HepG2 (cell line): ENCODE measurements around the gene STMN3. TPM values are rescaled to one million over a fixed set of nuclear protein-coding genes. Genes with fewer than 3 reads are reported as not detected.

Experiments used
- DNMT3B ChIP-seq: conservative IDR thresholded peaks from 2 replicates; pipeline ENCODE4 v1.6.1; 2016; ENCODE audit warnings: missing biosample characterization, control low read depth
- FOXA3 ChIP-seq: IDR thresholded peaks from 2 replicates; pipeline ENCODE4 v1.6.1; 2016; ENCODE audit warnings: missing genetic modification reagents, missing compliant biosample characterization
- FOXK1 ChIP-seq: sonication (generic); formaldehyde crosslinking; IDR thresholded peaks from 2 replicates; pipeline ENCODE4 v1.4.0; 2020; ENCODE audit warnings: low read depth, missing genetic modification reagents, borderline replicate concordance
- HBP1 ChIP-seq: IDR thresholded peaks from 2 replicates; pipeline ENCODE4 v1.6.1; 2016; ENCODE audit warnings: low read depth, control low read depth
- KAT7 ChIP-seq: IDR thresholded peaks from 2 replicates; pipeline ENCODE4 v1.6.1; 2018; ENCODE audit warnings: borderline replicate concordance, missing compliant biosample characterization
- KDM1A ChIP-seq: IDR thresholded peaks from 2 replicates; pipeline ENCODE4 v1.6.1; 2016; ENCODE audit warnings: missing compliant biosample characterization
- MAX ChIP-seq: IDR thresholded peaks from 2 replicates; pipeline ENCODE4 v1.6.1; 2012; ENCODE audit warnings: inconsistent platforms
- MED13 ChIP-seq: sonication (generic); formaldehyde crosslinking; IDR thresholded peaks from 2 replicates; pipeline ENCODE4 v1.5.0; 2020; ENCODE audit warnings: missing genetic modification reagents
- MIER3 ChIP-seq: IDR thresholded peaks from 2 replicates; pipeline ENCODE4 v1.6.1; 2016; ENCODE audit warnings: missing compliant biosample characterization, borderline replicate concordance
- NPAS2 ChIP-seq: sonication (generic); formaldehyde crosslinking; IDR thresholded peaks from 2 replicates; pipeline ENCODE4 v1.8.0; 2022; ENCODE audit warnings: mild to moderate bottlenecking, missing genetic modification reagents, borderline replicate concordance
- TBX2 ChIP-seq: sonication (generic); formaldehyde crosslinking; IDR thresholded peaks from 2 replicates; pipeline ENCODE4 v1.5.0; 2020; ENCODE audit warnings: missing genetic modification reagents, mild to moderate bottlenecking, borderline replicate concordance
- TIGD3 ChIP-seq: sonication (generic); formaldehyde crosslinking; IDR thresholded peaks from 2 replicates; pipeline ENCODE4 v1.5.1; 2020; ENCODE audit warnings: mild to moderate bottlenecking, missing genetic modification reagents, borderline replicate concordance
- ZBTB26 ChIP-seq: IDR thresholded peaks from 2 replicates; pipeline ENCODE4 v1.6.1; 2016; ENCODE audit warnings: missing compliant biosample characterization, missing genetic modification reagents, borderline replicate concordance
- ZFP36 ChIP-seq: fragments of 150-350 bp; IDR thresholded peaks from 2 replicates; pipeline ENCODE4 v1.6.1; 2018; ENCODE audit warnings: borderline replicate concordance, low read length, low read depth; ENCODE audit not compliant: partially characterized antibody
- ZNF34 ChIP-seq: sonication (generic); formaldehyde crosslinking; IDR thresholded peaks from 2 replicates; pipeline ENCODE4 v1.4.0; 2020; ENCODE audit warnings: mild to moderate bottlenecking, missing genetic modification reagents, borderline replicate concordance
- ZNF362 ChIP-seq: sonication (generic); formaldehyde crosslinking; IDR thresholded peaks from 2 replicates; pipeline ENCODE4 v1.4.0; 2020; ENCODE audit warnings: missing genetic modification reagents, mild to moderate bottlenecking, borderline replicate concordance
- ZNF430 ChIP-seq: sonication (generic); formaldehyde crosslinking; IDR thresholded peaks from 2 replicates; pipeline ENCODE4 v1.9.0; 2021; ENCODE audit warnings: mild to moderate bottlenecking, missing genetic modification reagents
- ZNF512B ChIP-seq: sonication (generic); formaldehyde crosslinking; IDR thresholded peaks from 2 replicates; pipeline ENCODE4 v1.5.1; 2020; ENCODE audit warnings: missing genetic modification reagents, mild to moderate bottlenecking, borderline replicate concordance
- ZNF564 ChIP-seq: sonication (generic); formaldehyde crosslinking; IDR thresholded peaks from 2 replicates; pipeline ENCODE4 v1.8.1; 2023; ENCODE audit warnings: mild to moderate bottlenecking, missing genetic modification reagents
- ZNF776 ChIP-seq: sonication (generic); formaldehyde crosslinking; IDR thresholded peaks from 2 replicates; pipeline ENCODE4 v1.4.0; 2020; ENCODE audit warnings: mild to moderate bottlenecking, missing genetic modification reagents
- polyA plus RNA-seq, 8 experiments: library from polyadenylated mRNA; depleted of rRNA in 3 of 8; stranded (reverse) in 7 of 8; unstranded in 1 of 8; fragments of >200 nt; fragmentation: Illumina TruSeq in 4 of 8; extraction: Trizol in 4 of 8; gene quantifications; 2 replicates each; pipeline versions ENCODE4 v1.2.1 to v1.2.3, GENCODE V29; 2011 to 2016; ENCODE audit warnings: low read depth in 4 of 8, missing spikeins in 1 of 8, mixed read lengths in 1 of 8; ENCODE audit not compliant: insufficient read depth in 1 of 8
- total RNA-seq, 5 experiments: library from RNA; depleted of rRNA; stranded (reverse); fragments of >200 nt; fragmentation: Illumina TruSeq; extraction: Trizol; gene quantifications; 2 replicates each; pipeline ENCODE4 v1.2.3, GENCODE V29; 2016; ENCODE audit warnings: low read depth in 1 of 5

Gene STMN3
- total and polyA plus RNA-seq, 2 of the 13 experiments (the other 11 are each of a cell fraction or from before 2014, with no cell fraction given): 21.0 to 48.3 TPM

GRCh38 chr20:63628246-63628975 lies 24.8 kb downstream of the STMN3 start (continued):
- TF ChIP-seq KAT7 (CRISPR knock-in tag): peak; percentile 96
- TF ChIP-seq KDM1A (CRISPR knock-in tag): 0 out of 2 replicates have a peak, but pooled peaks have one; percentile 42
- TF ChIP-seq NPAS2 (CRISPR knock-in tag): peak; percentile 81; the same call in 1 of the 2 replicates
- peak; percentile 99 for TF ChIP-seq HBP1 (CRISPR knock-in tag)
- peak; percentile 81; the same call in 1 of the 2 replicates for TF ChIP-seq TIGD3 (CRISPR knock-in tag)
- peak; percentile 87 for TF ChIP-seq ZBTB26 (CRISPR knock-in tag)
- TF ChIP-seq ZNF430 (CRISPR knock-in tag): peak; percentile 96
- TF ChIP-seq ZNF512B (CRISPR knock-in tag): peak; percentile 88; the same call in 1 of the 2 replicates
- TF ChIP-seq ZNF362 (CRISPR knock-in tag): peak; percentile 54; the same call in 1 of the 2 replicates
- no peak for TF ChIP-seq ZFP36
- 0 out of 2 replicates have a peak, but pooled peaks have one; percentile 80 for TF ChIP-seq MIER3 (CRISPR knock-in tag)
- TF ChIP-seq FOXA3 (CRISPR knock-in tag): peak; percentile 87
- peak; percentile 84 for TF ChIP-seq TBX2 (CRISPR knock-in tag)
- TF ChIP-seq ZNF776 (CRISPR knock-in tag): no peak
- TF ChIP-seq ZNF564: peak; percentile 78; the same call in 1 of the 2 replicates
- peak; percentile 50; the same call in 1 of the 2 replicates for TF ChIP-seq MED13 (CRISPR knock-in tag)
- peak; percentile 73; the same call in 1 of the 2 replicates for TF ChIP-seq DNMT3B
- TF ChIP-seq MAX: peak; percentile 96
- TF ChIP-seq FOXK1: peak; percentile 95
- TF ChIP-seq ZNF34 (CRISPR knock-in tag): no peak
